Loucy (cell line): Measurements from ENCODE around the gene SCO2.

Experiments
- EZH2phosphoT487 ChIP-seq: fragments of 200-600 bp; IDR thresholded peaks from 2 replicates; pipeline ENCODE4 v1.6.1; 2018; ENCODE audit warnings: antibody characterized with exemption, mild to moderate bottlenecking, moderate library complexity, borderline replicate concordance
- TF ChIP-seq, protein P1 (sequence below): fragments of 200-600 bp; sonication (generic); conservative IDR thresholded peaks from 2 replicates; pipeline ENCODE4 v1.5.1; 2014; ENCODE audit warnings: mild to moderate bottlenecking, antibody characterized with exemption, low read length

DNA sequence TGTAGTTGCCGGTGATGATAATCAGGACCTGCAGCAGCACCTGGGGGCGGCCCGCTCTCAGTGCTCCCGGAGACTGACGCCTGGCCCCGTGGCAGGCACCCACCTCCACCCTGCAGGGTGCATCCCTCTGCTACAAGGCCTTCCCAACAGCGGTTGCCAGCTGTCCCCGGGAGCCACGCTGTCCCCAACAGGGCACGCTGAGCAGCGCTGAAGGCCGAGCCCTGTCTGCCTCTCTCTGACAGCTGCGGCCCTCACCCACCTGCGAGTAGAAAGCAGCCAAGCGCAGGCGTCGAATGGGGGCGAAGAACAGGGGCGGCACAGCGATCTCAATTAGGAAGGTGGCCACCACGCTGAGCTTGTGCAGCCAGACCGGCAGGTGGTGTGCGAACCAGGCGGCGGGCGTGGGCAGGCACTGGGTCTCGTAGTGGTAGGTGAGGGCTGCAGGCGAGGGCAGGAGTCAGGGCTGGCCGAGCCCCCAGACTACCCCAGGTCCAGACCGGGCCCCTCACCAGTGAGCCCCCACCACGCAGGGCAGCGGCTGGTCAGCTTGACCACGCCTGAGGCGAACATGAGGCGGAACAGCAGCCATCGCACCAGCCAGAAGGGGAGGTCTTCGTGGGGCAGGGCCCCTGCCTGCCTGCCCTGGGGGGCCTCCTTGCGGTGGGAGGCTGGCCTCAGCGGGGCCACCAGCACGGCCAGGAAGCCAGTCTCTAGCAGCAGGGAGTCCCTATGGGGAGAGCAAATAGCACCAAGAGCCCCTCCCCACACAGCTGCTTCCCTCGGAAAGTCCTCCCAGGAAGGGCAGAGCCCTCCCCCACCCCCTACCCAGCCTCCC, 19.4 kb downstream of the SCO2 start:
- TF ChIP-seq, protein P1, sequence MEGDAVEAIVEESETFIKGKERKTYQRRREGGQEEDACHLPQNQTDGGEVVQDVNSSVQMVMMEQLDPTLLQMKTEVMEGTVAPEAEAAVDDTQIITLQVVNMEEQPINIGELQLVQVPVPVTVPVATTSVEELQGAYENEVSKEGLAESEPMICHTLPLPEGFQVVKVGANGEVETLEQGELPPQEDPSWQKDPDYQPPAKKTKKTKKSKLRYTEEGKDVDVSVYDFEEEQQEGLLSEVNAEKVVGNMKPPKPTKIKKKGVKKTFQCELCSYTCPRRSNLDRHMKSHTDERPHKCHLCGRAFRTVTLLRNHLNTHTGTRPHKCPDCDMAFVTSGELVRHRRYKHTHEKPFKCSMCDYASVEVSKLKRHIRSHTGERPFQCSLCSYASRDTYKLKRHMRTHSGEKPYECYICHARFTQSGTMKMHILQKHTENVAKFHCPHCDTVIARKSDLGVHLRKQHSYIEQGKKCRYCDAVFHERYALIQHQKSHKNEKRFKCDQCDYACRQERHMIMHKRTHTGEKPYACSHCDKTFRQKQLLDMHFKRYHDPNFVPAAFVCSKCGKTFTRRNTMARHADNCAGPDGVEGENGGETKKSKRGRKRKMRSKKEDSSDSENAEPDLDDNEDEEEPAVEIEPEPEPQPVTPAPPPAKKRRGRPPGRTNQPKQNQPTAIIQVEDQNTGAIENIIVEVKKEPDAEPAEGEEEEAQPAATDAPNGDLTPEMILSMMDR: no peak
- TF ChIP-seq EZH2phosphoT487: no peak
